Kidney (tissue), 14 donors: ENCODE results near the gene NUDT2. TPM values are rescaled to one million over a fixed set of nuclear protein-coding genes. Genes with fewer than 3 reads are reported as not detected.

ENCODE experiments used
- DNase-seq, 5 donors: peaks; one replicate each; pipeline ENCODE4 v3.0.0-alpha.2; 2013 to 2020
- FAIRE-seq: peaks from 2 replicates; lab custom pipeline; 2012; peaks lifted over from hg19 to GRCh38; lab: Jason Lieb, UNC
- H3K27ac ChIP-seq, 2 donors: one replicate each; pipeline ENCODE4 v1.7.0; 2013; ENCODE audit warnings: low read depth in 2 of 2, low read length in 2 of 2, inconsistent platforms in 1 of 2
- H3K27me3 ChIP-seq: one replicate; pipeline ENCODE4 v1.7.1; 2013; ENCODE audit warnings: low read length, inconsistent platforms; ENCODE audit not compliant: control insufficient read depth, insufficient read depth
- H3K36me3 ChIP-seq, 3 donors: one replicate each; pipeline versions ENCODE4 v1.7.0 to v1.7.1; 2013; ENCODE audit warnings: low read length in 3 of 3, control low read depth in 1 of 3, inconsistent platforms in 1 of 3; ENCODE audit not compliant: insufficient read depth in 3 of 3, control insufficient read depth in 2 of 3
- H3K4me1 ChIP-seq, 3 donors: one replicate each; pipeline versions ENCODE4 v1.7.0 to v1.7.1; 2013; ENCODE audit warnings: low read length in 3 of 3, inconsistent platforms in 1 of 3, low read depth in 1 of 3; ENCODE audit not compliant: control insufficient read depth in 2 of 3, insufficient read depth in 2 of 3
- H3K4me3 ChIP-seq, 3 donors: one replicate each; pipeline versions ENCODE4 v1.7.0 to v1.8.1; 2013; ENCODE audit warnings: low read length in 3 of 3, control low read depth in 1 of 3, inconsistent platforms in 1 of 3
- H3K9ac ChIP-seq, 3 donors: one replicate each; pipeline versions ENCODE4 v1.7.0 to v1.7.1; 2013; ENCODE audit warnings: low read length in 3 of 3, control low read depth in 1 of 3, inconsistent platforms in 1 of 3
- H3K9me3 ChIP-seq, 3 donors: one replicate each; pipeline versions ENCODE4 v1.7.0 to v1.7.1; 2013; ENCODE audit warnings: low read length in 3 of 3, control low read depth in 1 of 3, inconsistent platforms in 1 of 3; ENCODE audit not compliant: control insufficient read depth in 2 of 3, insufficient read depth in 1 of 3
- intact Hi-C: fragments of 100-400 bp; cut with DNase I; formaldehyde crosslinking; loops from one replicate; pipeline ENCODE4 v1.11.1; 2022
- polyA plus RNA-seq: library from polyadenylated mRNA; stranded (reverse); fragments of 350-450 nt; fragmentation: Illumina TruSeq; extraction: RNeasy Lipid Tissue Mini Kit (QIAGEN cat#74804); gene quantifications from one replicate; pipeline ENCODE4 v1.2.3, GENCODE V29; 2014; ENCODE audit warnings: low read depth, low replicate concordance; ENCODE audit not compliant: insufficient read depth
- total RNA-seq: library from RNA; stranded (reverse); fragmentation: NEBNext Ultra II Directional; extraction: Animal tissue kit (Norgen Biotek cat#: 25700); gene quantifications from one replicate; pipeline ENCODE4 v1.2.1, GENCODE V29; 2021
- TF ChIP-seq, protein P1 (sequence below): IDR thresholded peaks from 3 replicates; pipeline ENCODE4 v1.5.1; 2012; ENCODE audit warnings: mild to moderate bottlenecking, moderate library complexity, borderline replicate concordance; ENCODE audit not compliant: insufficient read depth; ENCODE audit errors: extremely low read depth
- donor health status: control.
- donor health status: control.
- donor health status: control.
- donor health status: control.
- donor health status: control.
- donor health status: DM: yes; HTN: yes; CAD: no.
- donor health status: Normal renal cell carcinoma (clear cell type).

The NUDT2 gene
- total and polyA plus RNA-seq, 2 donors from 2014 or later = 12.6 to 32.1 TPM

DNA sequence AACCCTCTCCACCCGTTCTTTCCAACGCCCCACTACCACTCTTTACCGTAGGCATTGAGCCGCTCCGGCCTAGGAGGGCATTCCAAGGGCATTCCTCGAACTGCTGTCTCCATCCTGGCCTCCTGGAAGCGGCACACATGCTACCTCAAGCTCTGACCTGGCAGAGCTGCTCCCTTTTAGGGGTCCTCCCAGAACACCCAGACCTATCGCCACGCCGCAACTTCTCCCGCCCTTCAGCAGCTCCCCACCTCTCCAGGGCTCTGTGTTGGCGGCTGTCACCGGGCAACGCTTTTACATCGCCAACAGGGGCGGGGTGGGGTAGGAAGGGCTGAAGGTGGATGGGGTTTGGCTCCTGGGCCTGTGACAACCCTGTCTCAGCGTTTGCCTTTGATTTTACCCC lies 52.0 kb downstream of the NUDT2 start:
- H3K27me3 ChIP-seq = no peaks in the 10 kb centered on the region
- H3K27ac ChIP-seq = peak overlapping the region in 1 of 2 donors; percentile 54
- peak in 1 of 5 donors; percentile 23 for DNase-seq
- H3K4me3 ChIP-seq = peak overlapping the region; percentile 32 to 74 (median 46)
- TF ChIP-seq, protein P1, sequence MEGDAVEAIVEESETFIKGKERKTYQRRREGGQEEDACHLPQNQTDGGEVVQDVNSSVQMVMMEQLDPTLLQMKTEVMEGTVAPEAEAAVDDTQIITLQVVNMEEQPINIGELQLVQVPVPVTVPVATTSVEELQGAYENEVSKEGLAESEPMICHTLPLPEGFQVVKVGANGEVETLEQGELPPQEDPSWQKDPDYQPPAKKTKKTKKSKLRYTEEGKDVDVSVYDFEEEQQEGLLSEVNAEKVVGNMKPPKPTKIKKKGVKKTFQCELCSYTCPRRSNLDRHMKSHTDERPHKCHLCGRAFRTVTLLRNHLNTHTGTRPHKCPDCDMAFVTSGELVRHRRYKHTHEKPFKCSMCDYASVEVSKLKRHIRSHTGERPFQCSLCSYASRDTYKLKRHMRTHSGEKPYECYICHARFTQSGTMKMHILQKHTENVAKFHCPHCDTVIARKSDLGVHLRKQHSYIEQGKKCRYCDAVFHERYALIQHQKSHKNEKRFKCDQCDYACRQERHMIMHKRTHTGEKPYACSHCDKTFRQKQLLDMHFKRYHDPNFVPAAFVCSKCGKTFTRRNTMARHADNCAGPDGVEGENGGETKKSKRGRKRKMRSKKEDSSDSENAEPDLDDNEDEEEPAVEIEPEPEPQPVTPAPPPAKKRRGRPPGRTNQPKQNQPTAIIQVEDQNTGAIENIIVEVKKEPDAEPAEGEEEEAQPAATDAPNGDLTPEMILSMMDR = no peak
- peak overlapping the region in 1 of 3 donors; percentile 80 for H3K9ac ChIP-seq
- no peaks in the 10 kb centered on the region for H3K9me3 ChIP-seq
- no peak for FAIRE-seq
- peaks cover 0 to 14% (median 6%) of the 10 kb centered on the region in 3 donors for H3K4me1 ChIP-seq
- intact Hi-C loops = no loop called here
- no peaks in the 10 kb centered on the region for H3K36me3 ChIP-seq

DNA sequence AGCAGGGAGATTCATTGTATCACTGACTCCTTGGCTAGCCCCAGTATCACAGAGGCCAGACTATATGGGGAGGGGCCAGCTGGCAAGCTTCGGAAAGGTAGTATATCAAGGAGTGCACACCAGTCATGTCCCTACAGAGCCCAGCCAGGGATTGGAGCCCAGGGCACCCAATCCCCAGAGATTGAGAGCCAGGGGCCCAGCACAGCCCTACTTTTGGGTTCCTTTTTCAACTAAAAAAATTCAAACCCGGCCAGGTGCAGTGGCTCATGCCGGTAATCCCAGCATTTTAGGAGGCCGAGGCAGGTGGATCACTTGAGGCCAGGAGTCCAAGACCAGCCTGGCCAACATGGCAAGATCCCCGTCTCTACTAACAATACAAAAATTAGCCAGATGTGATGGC lies 52.7 kb downstream of the NUDT2 start:
- Histone ChIP-seq H3K27ac (no peak overlapping the region), H3K9me3 (no peaks in the 10 kb centered on the region), H3K36me3 (no peaks in the 10 kb centered on the region), H3K27me3 (no peaks in the 10 kb centered on the region), H3K4me1 (peaks cover 0 to 14% (median 6%) of the 10 kb centered on the region in 3 donors), H3K4me3 (no peak overlapping the region), H3K9ac (no peak overlapping the region)
- FAIRE-seq = no peak
- intact Hi-C loops = no loop called here
- DNase-seq = no peak
- TF ChIP-seq, protein P1 = no peak

DNA sequence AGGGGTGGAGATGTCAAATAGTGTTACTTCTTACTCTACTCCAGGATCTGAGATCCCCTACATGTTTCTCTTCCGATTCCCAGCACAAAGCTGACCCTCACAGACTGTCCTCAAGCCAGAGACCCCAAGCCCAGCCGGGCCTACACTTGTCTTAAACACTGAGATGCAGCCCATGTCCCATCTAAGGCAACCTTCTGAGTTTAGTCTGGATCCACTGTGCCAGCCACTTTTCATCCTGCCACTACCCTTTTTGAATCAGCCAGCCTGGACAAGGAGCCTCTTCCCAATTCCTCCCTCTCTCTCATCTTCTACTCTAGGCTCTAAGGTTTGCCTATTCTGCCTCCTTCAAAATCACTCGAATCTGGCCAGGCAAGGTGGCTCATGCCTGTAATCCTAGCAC lies 53.5 kb downstream of the NUDT2 start:
- FAIRE-seq = no peak
- DNase-seq = no peak

More for the DNA sequence above, 53.5 kb downstream of the NUDT2 start:
- intact Hi-C loops = no loop called here
- H3K27me3 ChIP-seq = no peaks in the 10 kb centered on the region
- peaks cover 0 to 13% (median 6%) of the 10 kb centered on the region in 3 donors for H3K4me1 ChIP-seq
- H3K9ac ChIP-seq = no peak overlapping the region
- H3K36me3 ChIP-seq = no peaks in the 10 kb centered on the region
- no peak overlapping the region for H3K27ac ChIP-seq
- no peaks in the 10 kb centered on the region for H3K9me3 ChIP-seq
- H3K4me3 ChIP-seq = no peak overlapping the region
- TF ChIP-seq, protein P1 = no peak
